ENCODE measurements around the gene CCL27. TPM values are rescaled to one million over a fixed set of nuclear protein-coding genes. Genes with fewer than 3 reads are reported as not detected.

CCL27 gene
- total RNA-seq, 1 experiment from 2014 or later = not detected

- in situ Hi-C loops (cut with HindIII; ENCODE audit: low pct_unique_long_range_greater_than_20kb, low sequenced_read_pairs) = no loop called here
- DNase-seq (ENCODE audit: low read depth, low spot score) = no peak
Observed at GRCh38 chr9:34615132-34615531, 47.3 kb downstream of the CCL27 start.

GRCh38 chr9:34612788-34613390 is 49.6 kb downstream of the CCL27 start:
- DNase-seq (ENCODE audit: low read depth, low spot score) = peak; percentile 79
- in situ Hi-C loops (cut with HindIII; ENCODE audit: low pct_unique_long_range_greater_than_20kb, low sequenced_read_pairs) = no loop called here

Small RNAs within 50 kb of the gene (small RNA-seq; reads per million reads assigned to genes)
- 0 reads per million in 2 experiments for gene CCL27

Other genes starting within 250 kb of the CCL27 start
- 7.4 and 8.2 TPM in 2 replicates for gene FAM219A, start 204.1 kb downstream of the CCL27 start, total RNA-seq (2014; rRNA removed; shearing (Covaris generic))
- gene DNAI1, start 203.9 kb downstream of the CCL27 start, total RNA-seq (2014; rRNA removed; shearing (Covaris generic)) = 0.45 and 0.77 TPM in 2 replicates
- 0.43 and 0.92 TPM in 2 replicates for gene ENHO, start 139.7 kb downstream of the CCL27 start, total RNA-seq (2014; rRNA removed; shearing (Covaris generic))
- gene CNTFR, start 72.9 kb downstream of the CCL27 start, total RNA-seq (2014; rRNA removed; shearing (Covaris generic)) = 1.1 TPM in 2 replicates
- 35.7 and 44.8 TPM in 2 replicates for gene RPP25L, start 50.6 kb downstream of the CCL27 start, total RNA-seq (2014; rRNA removed; shearing (Covaris generic))
- gene DCTN3, start 42.2 kb downstream of the CCL27 start, total RNA-seq (2014; rRNA removed; shearing (Covaris generic)) = 59.7 and 70.2 TPM in 2 replicates
- gene ARID3C, start 33.6 kb downstream of the CCL27 start, total RNA-seq (2014; rRNA removed; shearing (Covaris generic)) = 0.11 and 0.26 TPM in 2 replicates
- 94.0 and 119 TPM in 2 replicates for gene SIGMAR1, start 24.9 kb downstream of the CCL27 start, total RNA-seq (2014; rRNA removed; shearing (Covaris generic))
- gene GALT, start 16.0 kb downstream of the CCL27 start, total RNA-seq (2014; rRNA removed; shearing (Covaris generic)) = 14.4 and 22.0 TPM in 2 replicates
- gene IL11RA, start 10.5 kb downstream of the CCL27 start, total RNA-seq (2014; rRNA removed; shearing (Covaris generic)) = 16.2 and 17.7 TPM in 2 replicates
- not detected in 2 replicates for gene CCL19, start 28.6 kb upstream of the CCL27 start, total RNA-seq (2014; rRNA removed; shearing (Covaris generic))
- gene CCL21, start 47.5 kb upstream of the CCL27 start, total RNA-seq (2014; rRNA removed; shearing (Covaris generic)) = not detected in 2 replicates